ENCODE measurements around the gene TINCR. TPM values are rescaled to one million over a fixed set of nuclear protein-coding genes. Genes with fewer than 3 reads are reported as not detected.

The TINCR gene
- total RNA-seq, 1 experiment from 2014 or later, result 2.3 TPM

- DNase-seq (ENCODE audit: low read depth, low spot score) (no peak), ATAC-seq (no peak)
- H3K27ac ChIP-seq (ENCODE audit: low read length), result no peak overlapping the region
These were observed 4.0 kb upstream of the TINCR start for GRCh38 chr19:5571777-5572176.

GRCh38 chr19:5567970-5568407 lies 236 bp upstream of the TINCR start:
- Histone ChIP-seq H3K27me3 (ENCODE audit: control insufficient read depth, insufficient read depth, low read length) (peaks cover 8% of the 10 kb centered on the region; the same call in 1 of the 2 replicates), H3K4me1 (ENCODE audit: control insufficient read depth, insufficient read depth, low read length) (no peaks in the 10 kb centered on the region), H3K4me3 (ENCODE audit: low read depth in 2 of 2, low read length in 2 of 2) (peak overlapping the region in 1 of 2 experiments; percentile 29; a peak in 2 of 4 replicates), H3K27ac (ENCODE audit: low read length) (no peak overlapping the region), H3K36me3 (ENCODE audit: control insufficient read depth, insufficient read depth, low read length) (no peaks in the 10 kb centered on the region), H3K9me3 (ENCODE audit: control insufficient read depth, insufficient read depth, low read depth, low read length) (no peaks in the 10 kb centered on the region)
- DNase-seq (ENCODE audit: low read depth, low spot score), result no peak
- POLR2A ChIA-PET, result no interaction called here
- BruUV-seq (replicated peaks), result no TSS peak
- ATAC-seq, result peak; percentile 76
- TF ChIP-seq CTCF (IDR thresholded peaks at IDR 0.05) (no peak), POLR2AphosphoS5 (IDR thresholded peaks at IDR 0.05; ENCODE audit: low read depth, low read length) (no peak), REST (IDR thresholded peaks at IDR 0.05; ENCODE audit: insufficient read depth in 1 of 2, low read depth in 2 of 2, low read length in 1 of 2) (no peak), TCF7L2 (IDR thresholded peaks at IDR 0.05; ENCODE audit: low read depth, low read length) (no peak), SIN3A (IDR thresholded peaks at IDR 0.05; ENCODE audit: borderline replicate concordance, insufficient read depth, low read depth, low read length) (no peak)
- in situ Hi-C loops (cut with HindIII; ENCODE audit: low pct_unique_long_range_greater_than_20kb, low sequenced_read_pairs), result no loop called here
- intact Hi-C loops (cut with micrococcal nuclease; ENCODE audit: unreplicated experiment), result no loop called here
- CTCF ChIA-PET, result interaction anchor here (0.7 kb wide), 1 partner anchor 205 kb away, joined by 6 read pairs; no protein-coding TSS in a partner anchor

More at GRCh38 chr19:5571777-5572176, 4.0 kb upstream of the TINCR start:
- POLR2A ChIA-PET, result no interaction called here
- TF ChIP-seq CTCF (IDR thresholded peaks at IDR 0.05) (no peak), TCF7L2 (IDR thresholded peaks at IDR 0.05; ENCODE audit: low read depth, low read length) (no peak), POLR2AphosphoS5 (IDR thresholded peaks at IDR 0.05; ENCODE audit: low read depth, low read length) (no peak), REST (IDR thresholded peaks at IDR 0.05; ENCODE audit: insufficient read depth in 1 of 2, low read depth in 2 of 2, low read length in 1 of 2) (no peak), SIN3A (IDR thresholded peaks at IDR 0.05; ENCODE audit: borderline replicate concordance, insufficient read depth, low read depth, low read length) (no peak)
- H3K4me3 ChIP-seq (ENCODE audit: low read depth in 2 of 2, low read length in 2 of 2), result no peak overlapping the region
- BruUV-seq (replicated peaks), result no TSS peak
- H3K9me3 ChIP-seq (ENCODE audit: control insufficient read depth, insufficient read depth, low read depth, low read length), result no peaks in the 10 kb centered on the region
- intact Hi-C loops (cut with micrococcal nuclease; ENCODE audit: unreplicated experiment), result no loop called here
- H3K4me1 ChIP-seq (ENCODE audit: control insufficient read depth, insufficient read depth, low read length), result no peaks in the 10 kb centered on the region; the same call in 1 of the 2 replicates
- CTCF ChIA-PET, result interaction anchor here (0.6 kb wide), 1 partner anchor 532 kb away, joined by 5 read pairs; no protein-coding TSS in a partner anchor
- in situ Hi-C loops (cut with HindIII; ENCODE audit: low pct_unique_long_range_greater_than_20kb, low sequenced_read_pairs), result no loop called here
- H3K27me3 ChIP-seq (ENCODE audit: control insufficient read depth, insufficient read depth, low read length), result peaks cover 5% of the 10 kb centered on the region; the same call in 1 of the 2 replicates
- H3K36me3 ChIP-seq (ENCODE audit: control insufficient read depth, insufficient read depth, low read length), result no peaks in the 10 kb centered on the region
